HAP-1 (cell line): ENCODE data around the gene AK8.
"Not testable (repeated sequence)": the region's sequence is repeated elsewhere in the genome, so short reads cannot be mapped to it uniquely, and the experiment has no call there.

Experiments
- DNase-seq, 2 experiments: peaks; one replicate each; pipeline ENCODE4 v3.0.0-alpha.2; 2016 to 2020; ENCODE audit warnings: low spot score in 2 of 2
- H3K27me3 ChIP-seq: fragments of 250-450 bp; sonication (Bioruptor Pico); 2 replicates; pipeline ENCODE4 v1.5.1; 2020; ENCODE audit warnings: low read depth, mild to moderate bottlenecking, moderate library complexity
- H3K36me3 ChIP-seq: fragments of 250-450 bp; sonication (Bioruptor Pico); replicated peaks from 2 replicates; pipeline ENCODE4 v1.5.1; 2020; ENCODE audit warnings: mild to moderate bottlenecking
- H3K4me1 ChIP-seq: fragments of 250-450 bp; sonication (Bioruptor Pico); 2 replicates; pipeline ENCODE4 v1.5.1; 2020; ENCODE audit warnings: mild to moderate bottlenecking
- H3K4me3 ChIP-seq: fragments of 250-450 bp; sonication (Bioruptor Pico); 2 replicates; pipeline ENCODE4 v1.5.1; 2020; ENCODE audit warnings: mild to moderate bottlenecking, moderate library complexity
- H3K9me3 ChIP-seq: fragments of 250-450 bp; sonication (Bioruptor Pico); 2 replicates; pipeline ENCODE4 v1.5.1; 2020; ENCODE audit warnings: mild to moderate bottlenecking, moderate library complexity
- in situ Hi-C: fragments of 300-500 bp; cut with MboI; formaldehyde crosslinking; loops from 3 replicates; pipeline ENCODE4 v1.14.3; 2020; ENCODE audit warnings: low sequenced_read_pairs, inconsistent platforms, mixed read lengths

AK8 gene

DNA sequence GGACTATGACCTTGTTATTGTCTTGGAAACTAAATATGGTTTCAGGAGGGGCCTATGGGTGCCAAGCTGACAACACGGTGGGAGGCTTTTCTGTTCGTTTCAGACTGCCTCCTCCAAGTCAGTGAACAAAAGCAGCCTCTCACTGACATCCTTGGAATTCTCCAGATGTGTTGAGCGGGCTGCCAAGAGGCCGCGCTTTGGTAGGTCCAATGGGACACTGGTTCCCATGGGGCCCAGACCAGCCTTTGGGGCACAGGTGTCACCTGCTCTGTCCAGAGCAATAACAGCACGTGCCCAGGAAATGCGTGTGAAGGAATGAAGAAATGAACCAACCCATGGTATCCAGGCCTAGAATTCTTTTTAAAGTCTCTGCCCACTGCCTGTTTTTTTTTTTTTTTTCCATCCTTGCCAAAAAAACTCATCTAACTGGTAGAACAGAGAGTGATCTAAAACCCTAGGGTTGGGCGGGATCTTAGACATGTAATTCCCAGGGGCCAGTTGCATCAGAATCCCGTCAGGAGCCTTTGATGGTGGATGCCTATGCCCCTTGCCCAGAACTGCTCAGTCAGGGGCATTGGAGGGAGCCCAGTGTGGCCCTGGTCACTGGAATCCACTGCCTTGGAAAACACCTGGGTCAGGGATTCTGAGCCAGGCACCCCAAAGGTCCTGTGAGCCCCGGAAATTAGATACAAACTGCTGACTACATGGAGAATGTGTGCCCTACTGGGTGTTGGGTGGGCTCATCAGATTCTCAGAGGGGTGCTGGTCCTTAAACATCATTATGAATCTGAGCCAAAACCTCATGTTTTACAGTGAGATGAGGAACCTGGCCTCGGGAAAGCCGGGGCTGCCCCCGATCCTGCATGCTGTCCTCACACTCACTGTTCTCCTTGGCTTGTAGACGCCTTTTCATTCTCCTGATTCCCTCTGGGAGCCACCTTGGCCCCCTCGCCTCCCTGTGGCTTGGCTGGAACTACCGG lies 147.7 kb downstream of the AK8 start:
- H3K27me3 ChIP-seq, result no peaks in the 10 kb centered on the region
- no peaks in the 10 kb centered on the region for H3K4me1 ChIP-seq
- in situ Hi-C loops, result no loop called here
- no peaks in the 10 kb centered on the region for H3K36me3 ChIP-seq
- no peak for DNase-seq
- H3K4me3 ChIP-seq, result no peak overlapping the region
- no peaks in the 10 kb centered on the region for H3K9me3 ChIP-seq

DNA sequence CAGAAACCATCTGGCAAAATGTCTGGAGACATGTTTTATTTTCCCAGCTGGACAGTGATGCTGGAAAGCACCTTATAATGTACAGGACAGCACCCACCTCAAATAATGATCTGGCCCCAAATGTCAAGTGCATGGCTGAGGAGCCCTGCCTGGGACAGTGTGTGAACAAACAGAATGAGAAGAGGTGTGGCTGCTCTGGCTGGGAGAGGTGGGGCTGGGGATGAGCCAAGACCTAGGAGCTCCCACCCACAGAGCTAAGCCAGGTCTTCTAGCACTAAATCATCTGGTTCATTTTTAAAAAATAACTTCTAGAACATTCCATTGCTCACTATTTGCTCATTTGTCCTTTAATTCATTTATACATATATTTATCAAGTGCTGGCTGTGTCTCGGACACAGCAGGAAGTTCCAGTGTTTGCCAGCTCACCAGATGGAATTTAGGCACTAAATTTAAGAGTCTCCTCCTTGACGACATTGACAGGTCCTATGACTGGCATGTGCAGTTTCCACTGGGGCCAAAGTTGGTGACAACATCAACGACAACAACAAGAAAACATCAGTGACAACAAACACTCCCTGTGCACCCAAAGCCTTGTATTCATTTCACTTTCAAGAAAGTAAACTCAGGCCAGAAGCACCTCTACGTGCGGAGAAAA lies 148.7 kb downstream of the AK8 start:
- Histone ChIP-seq H3K9me3 (no peaks in the 10 kb centered on the region), H3K4me3 (no peak overlapping the region), H3K27me3 (no peaks in the 10 kb centered on the region), H3K4me1 (no peaks in the 10 kb centered on the region), H3K36me3 (no peaks in the 10 kb centered on the region)
- in situ Hi-C loops, result no loop called here
- DNase-seq, result no peak

DNA sequence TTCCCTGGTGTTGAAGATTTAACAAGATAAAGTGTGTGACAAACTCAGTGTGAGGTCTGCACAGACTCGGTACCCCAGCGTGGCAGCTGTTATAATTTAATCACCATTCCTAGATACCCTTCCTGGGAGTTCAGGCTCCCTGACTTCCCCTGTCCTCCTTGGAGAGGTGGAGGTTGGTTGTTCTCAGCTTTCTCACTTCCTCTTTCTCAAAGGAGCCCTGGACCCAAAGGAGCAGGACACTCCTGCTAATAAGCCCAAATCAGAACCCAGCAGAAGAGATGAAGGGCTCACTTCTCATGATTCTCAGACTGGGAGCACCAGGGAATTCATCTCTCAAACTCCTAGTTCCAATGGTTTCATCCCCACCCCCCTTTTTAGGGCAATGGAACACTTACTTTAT lies 149.6 kb downstream of the AK8 start:
- DNase-seq, result no peak
- Histone ChIP-seq H3K4me3 (no peak overlapping the region), H3K9me3 (no peaks in the 10 kb centered on the region), H3K36me3 (no peaks in the 10 kb centered on the region), H3K27me3 (no peaks in the 10 kb centered on the region), H3K4me1 (no peaks in the 10 kb centered on the region)
- in situ Hi-C loops, result no loop called here

DNA sequence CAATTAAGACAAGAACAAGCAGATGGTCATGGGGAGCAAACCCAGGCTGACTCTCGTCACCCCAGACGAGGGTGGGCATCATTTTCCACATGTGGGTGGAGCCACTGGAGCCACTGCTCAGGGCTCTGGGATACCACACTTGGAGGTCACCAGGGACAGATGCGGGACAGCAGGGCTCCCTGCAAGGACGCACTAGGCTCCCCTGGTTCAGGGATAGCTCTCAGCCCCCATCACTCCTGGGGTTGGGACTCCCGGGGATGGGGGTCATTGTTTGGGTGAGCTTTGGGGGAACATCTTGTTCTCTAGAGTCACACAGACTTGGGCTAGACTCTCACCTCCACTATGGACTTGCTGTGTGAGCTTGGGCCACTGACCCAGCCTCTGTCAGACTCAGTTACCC lies 150.0 kb downstream of the AK8 start:
- H3K36me3 ChIP-seq, result no peaks in the 10 kb centered on the region
- in situ Hi-C loops, result no loop called here
- no peak overlapping the region for H3K4me3 ChIP-seq
- H3K9me3 ChIP-seq, result no peaks in the 10 kb centered on the region
- H3K4me1 ChIP-seq, result no peaks in the 10 kb centered on the region
- no peak for DNase-seq
- no peaks in the 10 kb centered on the region for H3K27me3 ChIP-seq

DNA sequence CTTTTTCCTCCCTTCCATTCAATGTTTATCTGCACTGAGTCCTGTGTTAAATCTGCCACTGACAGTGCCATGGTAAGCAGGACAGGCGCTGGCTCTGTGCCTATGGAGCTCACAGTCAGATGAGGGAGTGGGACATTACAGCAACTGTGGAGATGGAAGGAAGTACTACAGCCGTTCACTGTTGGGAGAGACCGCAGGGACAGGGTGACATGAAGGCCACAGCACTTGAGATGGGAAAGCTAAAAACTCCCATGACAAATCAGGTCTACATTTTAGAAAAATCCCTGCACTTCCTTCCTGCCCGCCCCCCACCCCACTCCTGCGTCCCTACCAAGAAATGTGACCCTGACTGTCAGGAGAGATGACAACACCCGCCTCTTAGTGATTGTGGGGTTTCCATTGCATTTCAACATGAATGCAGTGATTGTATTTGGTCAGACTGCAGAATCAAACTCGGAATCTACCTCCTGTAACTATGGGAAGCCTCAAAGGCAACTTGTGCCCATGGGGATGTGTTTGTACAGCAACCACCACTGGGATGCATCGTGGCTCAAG lies 151.4 kb downstream of the AK8 start:
- H3K4me1 ChIP-seq, result no peaks in the 10 kb centered on the region
- in situ Hi-C loops, result no loop called here
- no peaks in the 10 kb centered on the region for H3K9me3 ChIP-seq
- no peak overlapping the region for H3K4me3 ChIP-seq
- H3K27me3 ChIP-seq, result no peaks in the 10 kb centered on the region
- no peaks in the 10 kb centered on the region for H3K36me3 ChIP-seq
- DNase-seq, result no peak

DNA sequence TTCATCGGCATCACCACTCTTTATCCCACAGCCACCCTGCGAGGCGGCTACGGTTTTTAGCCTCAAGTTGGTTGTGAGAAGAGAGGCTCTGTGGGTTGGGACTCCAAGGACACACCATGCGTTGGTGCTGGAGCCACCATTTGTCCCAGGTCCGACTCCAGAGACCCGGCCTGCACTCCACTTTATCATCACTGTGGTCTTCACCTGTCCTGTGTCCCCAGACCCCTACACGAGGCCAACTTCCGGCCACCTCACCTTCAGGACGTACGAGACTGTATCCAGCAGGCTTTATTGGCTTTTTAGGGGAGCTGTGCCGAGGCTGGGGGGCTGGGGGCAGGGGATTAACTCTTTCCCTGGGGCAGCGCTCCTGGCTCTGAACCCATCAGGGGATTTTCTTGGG lies 152.8 kb downstream of the AK8 start:
- Histone ChIP-seq H3K36me3 (no peaks in the 10 kb centered on the region), H3K9me3 (no peaks in the 10 kb centered on the region), H3K4me1 (no peaks in the 10 kb centered on the region), H3K4me3 (no peak overlapping the region), H3K27me3 (no peaks in the 10 kb centered on the region)
- in situ Hi-C loops, result no loop called here
- no peak for DNase-seq

DNA sequence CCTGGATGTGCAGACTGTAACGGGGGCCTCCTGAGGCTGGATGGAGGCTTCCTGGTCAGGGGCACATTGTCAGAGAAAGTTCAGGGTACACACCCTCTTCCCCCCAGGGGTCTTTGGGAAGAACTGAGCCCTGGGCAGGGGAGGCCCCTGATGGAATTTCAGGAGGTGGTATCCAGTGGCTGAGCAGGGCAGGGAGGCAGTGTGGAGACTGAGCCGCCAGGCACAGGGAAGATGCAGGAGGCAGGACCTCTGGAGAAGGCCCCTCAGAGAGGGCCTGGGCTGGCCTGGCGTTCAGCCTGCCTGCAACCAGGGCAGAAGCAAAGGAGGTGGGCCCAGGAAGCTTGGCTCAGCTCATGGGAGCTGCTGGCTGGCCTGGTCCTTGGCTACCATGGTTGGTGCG lies 154.3 kb downstream of the AK8 start:
- no peaks in the 10 kb centered on the region for H3K9me3 ChIP-seq
- no peaks in the 10 kb centered on the region for H3K4me1 ChIP-seq
- no peak overlapping the region for H3K4me3 ChIP-seq
- H3K36me3 ChIP-seq, result no peaks in the 10 kb centered on the region
- no peak for DNase-seq
- in situ Hi-C loops, result no loop called here
- H3K27me3 ChIP-seq, result no peaks in the 10 kb centered on the region

DNA sequence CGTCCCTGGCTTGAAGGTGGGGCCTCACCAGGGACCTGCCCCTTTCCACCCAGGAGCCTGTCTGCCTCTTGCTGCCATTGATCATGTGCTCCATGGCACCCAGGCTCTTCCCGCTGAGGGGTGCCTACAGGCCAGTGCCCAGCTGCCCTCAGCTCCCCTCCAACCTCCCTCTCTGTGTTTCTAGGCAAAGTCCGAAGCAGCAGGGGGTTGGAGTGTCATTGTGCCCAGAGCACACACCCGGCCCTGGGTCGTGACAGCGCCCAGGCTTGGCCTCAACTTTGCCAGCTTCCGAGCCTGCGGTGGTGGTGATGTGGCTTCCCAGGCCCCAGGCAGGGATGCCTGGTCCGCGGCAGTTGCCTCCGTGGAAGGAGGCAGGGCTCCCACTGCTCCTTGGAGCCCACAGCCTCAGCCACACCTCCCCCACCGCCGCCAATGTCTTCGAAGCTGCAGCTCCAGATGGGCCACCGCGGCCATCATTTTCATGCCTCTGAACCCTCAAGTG lies 155.5 kb downstream of the AK8 start:
- H3K4me1 ChIP-seq, result no peaks in the 10 kb centered on the region
- no peak overlapping the region for H3K4me3 ChIP-seq
- no peaks in the 10 kb centered on the region for H3K36me3 ChIP-seq
- no peaks in the 10 kb centered on the region for H3K9me3 ChIP-seq
- in situ Hi-C loops, result no loop called here
- DNase-seq, result no peak
- H3K27me3 ChIP-seq, result peaks cover 5% of the 10 kb centered on the region; the same call in 1 of the 2 replicates

DNA sequence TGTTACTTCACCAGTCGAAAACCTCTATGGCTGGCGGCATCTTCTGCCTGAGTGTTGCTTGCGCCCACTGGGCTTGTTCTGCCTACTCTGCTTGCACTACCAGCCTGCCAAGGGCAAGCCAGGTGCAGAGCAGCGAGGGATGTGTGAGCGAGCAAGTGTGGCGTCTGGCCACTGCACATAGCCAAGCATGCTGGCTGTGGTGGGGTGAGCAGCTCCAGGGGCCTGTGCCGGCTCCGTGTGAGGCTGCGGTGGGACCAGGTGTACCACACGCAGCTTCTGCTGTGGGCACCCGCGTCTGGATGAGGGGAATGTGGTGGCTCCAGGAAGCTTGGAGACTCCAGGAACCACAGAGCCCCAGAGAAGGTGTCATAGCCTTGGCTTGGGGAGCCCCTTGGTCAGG lies 156.4 kb downstream of the AK8 start:
- no peak for DNase-seq
- Histone ChIP-seq H3K36me3 (no peaks in the 10 kb centered on the region), H3K4me3 (no peak overlapping the region), H3K27me3 (peaks cover 7% of the 10 kb centered on the region; the same call in 1 of the 2 replicates), H3K9me3 (no peaks in the 10 kb centered on the region), H3K4me1 (no peaks in the 10 kb centered on the region)
- in situ Hi-C loops, result no loop called here

DNA sequence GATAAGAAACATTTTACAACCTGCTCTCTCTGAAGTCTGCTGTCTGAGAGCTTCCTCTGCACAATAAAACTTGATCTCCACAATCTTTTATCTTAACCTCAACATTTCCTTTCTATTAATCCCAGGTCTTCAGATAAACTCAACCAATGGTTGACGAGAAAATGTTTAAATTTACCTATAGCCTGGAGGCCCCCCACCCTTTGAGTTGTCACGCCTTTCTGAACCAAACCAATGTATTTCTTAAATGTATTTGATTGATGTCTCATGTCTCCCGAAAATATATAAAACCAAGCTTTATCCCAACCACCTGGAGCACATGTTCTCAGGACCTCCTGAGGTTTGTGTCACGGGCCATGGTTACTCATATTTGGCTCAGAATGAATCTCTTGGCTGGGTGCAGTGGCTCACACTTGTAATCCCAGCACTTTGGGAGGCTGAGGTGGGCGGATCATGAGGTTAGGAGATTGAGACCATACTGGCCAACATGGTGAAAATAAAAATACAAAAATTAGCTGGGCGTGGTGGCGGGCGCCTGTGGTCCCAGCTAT lies 159.6 kb downstream of the AK8 start:
- H3K27me3 ChIP-seq, in situ Hi-C loops, DNase-seq, H3K9me3 ChIP-seq, H3K4me3 ChIP-seq, H3K4me1 ChIP-seq, H3K36me3 ChIP-seq: not testable (repeated sequence)

DNA sequence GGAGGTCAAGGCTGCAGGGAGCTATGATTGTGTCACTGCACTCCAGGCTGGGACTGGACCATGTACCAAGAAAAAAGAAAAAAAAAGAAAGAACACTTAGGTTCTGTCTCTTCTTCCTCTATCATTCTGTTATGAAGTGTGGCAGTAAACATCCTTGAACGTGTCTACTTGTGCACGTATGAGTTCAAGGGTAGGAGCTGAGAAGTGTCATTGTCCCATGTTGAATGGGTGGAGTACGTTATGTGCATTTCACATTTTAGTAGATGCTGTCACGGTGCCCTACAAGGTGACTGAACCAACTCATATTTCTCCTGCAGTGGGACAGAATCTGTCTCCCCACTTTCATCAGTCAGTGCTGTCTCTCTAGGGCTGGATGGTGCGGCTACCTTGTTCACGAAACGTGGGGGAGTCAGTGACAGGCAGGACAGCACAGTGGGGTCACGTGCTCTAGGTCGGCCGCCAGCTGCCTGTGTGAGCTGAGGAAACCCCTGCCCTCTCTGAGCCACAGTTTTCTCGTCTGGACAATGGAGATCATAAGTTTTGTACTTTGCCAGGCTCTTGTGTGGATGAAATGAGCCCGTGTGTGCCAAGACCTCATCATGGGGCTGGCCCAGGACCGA lies 160.6 kb downstream of the AK8 start:
- DNase-seq, result no peak
- H3K27me3 ChIP-seq, result peaks cover 7% of the 10 kb centered on the region; the same call in 1 of the 2 replicates
- H3K36me3 ChIP-seq, result no peaks in the 10 kb centered on the region
- in situ Hi-C loops, result no loop called here
- H3K9me3 ChIP-seq, result no peaks in the 10 kb centered on the region
- H3K4me3 ChIP-seq, result no peak overlapping the region
- no peaks in the 10 kb centered on the region for H3K4me1 ChIP-seq

DNA sequence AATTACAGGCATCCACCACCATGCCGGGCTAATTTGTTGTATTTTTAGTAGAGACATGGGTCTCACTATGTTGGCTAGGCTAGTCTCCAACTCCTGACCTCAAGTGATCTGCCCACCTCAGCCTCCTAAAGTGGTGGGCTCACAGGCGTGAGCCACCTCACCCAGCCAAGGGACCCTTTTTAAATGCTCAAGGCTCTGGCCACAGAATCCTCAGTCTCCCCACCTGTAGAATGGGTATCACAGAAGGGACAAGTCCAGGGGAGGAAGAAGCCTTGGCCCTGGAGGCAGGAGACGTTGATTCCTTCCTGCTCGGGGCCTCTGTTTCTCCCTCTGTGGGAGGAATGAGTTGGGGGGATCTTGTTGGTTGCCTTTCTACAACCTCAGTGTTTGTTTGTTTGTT lies 162.1 kb downstream of the AK8 start:
- Histone ChIP-seq H3K4me3 (no peak overlapping the region), H3K9me3 (no peaks in the 10 kb centered on the region), H3K4me1 (no peaks in the 10 kb centered on the region), H3K36me3 (no peaks in the 10 kb centered on the region), H3K27me3 (peaks cover 7% of the 10 kb centered on the region; the same call in 1 of the 2 replicates)
- in situ Hi-C loops, result no loop called here
- no peak for DNase-seq

DNA sequence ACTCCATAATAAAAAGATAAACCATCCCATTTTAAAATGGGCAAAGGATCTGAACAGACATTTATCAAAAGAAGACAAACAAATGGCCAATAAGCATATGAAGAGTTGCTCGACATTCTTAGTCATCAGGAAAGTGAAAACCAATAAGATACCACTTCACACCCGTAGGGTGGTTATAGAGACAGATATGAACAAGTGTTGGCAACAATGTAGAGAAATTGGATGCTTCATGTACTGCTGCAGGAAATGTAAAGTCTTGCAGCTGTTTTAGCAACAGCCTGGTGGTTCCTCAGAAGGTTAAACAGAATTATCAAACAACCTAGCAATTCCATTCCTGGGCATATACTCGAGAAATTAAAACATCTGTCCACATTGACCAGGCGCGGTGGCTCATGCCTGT lies 165.3 kb downstream of the AK8 start:
- Histone ChIP-seq H3K9me3 (no peaks in the 10 kb centered on the region), H3K36me3 (no peaks in the 10 kb centered on the region), H3K4me1 (no peaks in the 10 kb centered on the region), H3K27me3 (peaks cover 3% of the 10 kb centered on the region), H3K4me3 (no peak overlapping the region)
- DNase-seq, result no peak
- in situ Hi-C loops, result no loop called here
